Astrocyte (in vitro differentiated cells and primary cell): ENCODE measurements around the gene LRRC75A.

ENCODE experiments used
- CTCF ChIP-seq: IDR thresholded peaks from 2 replicates; pipeline ENCODE4 v1.5.1; 2011; ENCODE audit warnings: low read depth, mild to moderate bottlenecking, inconsistent platforms, low read length, moderate library complexity; ENCODE audit not compliant: insufficient read depth
- EZH2 ChIP-seq: IDR thresholded peaks from 2 replicates; pipeline ENCODE4 v1.6.1; 2012; ENCODE audit warnings: mild to moderate bottlenecking, low read length, inconsistent platforms; ENCODE audit not compliant: insufficient read depth

GRCh38 chr17:16417896-16418684 is 73.9 kb downstream of the LRRC75A start:
- TF ChIP-seq CTCF (no peak), EZH2 (no peak)
